ENCODE results near the gene SSRP1.
A peak's percentile ranks its signal among the peaks of the same experiment; 100 is the strongest.

DNA sequence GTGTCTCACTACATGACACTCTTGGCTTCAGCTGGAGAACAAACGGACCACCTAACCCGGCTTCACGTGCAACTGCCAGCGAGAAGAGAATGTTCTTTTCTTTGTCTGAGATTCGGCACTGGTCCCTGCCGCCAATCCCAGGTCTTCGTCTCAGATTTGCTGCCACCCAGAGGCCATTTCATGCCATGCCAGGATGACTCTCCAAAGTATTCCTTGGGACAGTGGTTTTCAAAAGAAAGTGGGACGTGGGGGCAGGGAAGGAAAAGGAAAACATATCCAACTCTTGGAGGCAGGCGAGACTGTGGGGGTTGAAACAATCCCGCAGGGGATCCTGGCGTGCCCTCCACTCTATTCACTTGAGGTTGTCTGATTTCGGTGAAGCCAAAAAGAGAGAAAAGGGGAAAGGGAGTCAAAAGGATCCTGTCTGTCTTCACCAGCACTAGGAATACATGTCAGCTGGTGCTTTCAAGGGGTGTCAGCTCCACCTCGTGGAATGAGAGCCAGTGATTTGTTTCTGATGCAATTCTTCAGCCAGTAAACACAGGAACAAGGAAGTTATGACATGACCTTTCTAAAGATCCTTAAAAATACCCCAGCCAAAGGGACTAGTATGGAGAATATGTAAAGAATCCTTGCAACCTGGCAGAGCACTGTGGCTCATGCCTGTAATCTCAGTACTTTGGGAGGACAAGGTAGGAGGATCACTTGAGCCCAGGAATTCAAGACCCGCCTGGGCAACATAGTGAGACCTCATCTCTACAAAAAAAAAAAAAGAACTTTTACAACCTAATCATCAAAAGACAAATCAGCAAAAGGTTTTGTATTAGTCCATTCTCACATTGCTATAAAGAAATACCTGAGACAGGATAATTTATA is 57.6 kb downstream of the SSRP1 start:
- TF ChIP-seq POLR2AphosphoS5 (IDR thresholded peaks at IDR 0.05; ENCODE audit: low read depth, low read length) (no peak), TAF1 (IDR thresholded peaks at IDR 0.05; ENCODE audit: borderline replicate concordance, insufficient read depth, low read length) (no peak), SIN3A (IDR thresholded peaks at IDR 0.05; ENCODE audit: borderline replicate concordance, insufficient read depth, low read length) (no peak)
- TF ChIP-seq, protein P1, sequence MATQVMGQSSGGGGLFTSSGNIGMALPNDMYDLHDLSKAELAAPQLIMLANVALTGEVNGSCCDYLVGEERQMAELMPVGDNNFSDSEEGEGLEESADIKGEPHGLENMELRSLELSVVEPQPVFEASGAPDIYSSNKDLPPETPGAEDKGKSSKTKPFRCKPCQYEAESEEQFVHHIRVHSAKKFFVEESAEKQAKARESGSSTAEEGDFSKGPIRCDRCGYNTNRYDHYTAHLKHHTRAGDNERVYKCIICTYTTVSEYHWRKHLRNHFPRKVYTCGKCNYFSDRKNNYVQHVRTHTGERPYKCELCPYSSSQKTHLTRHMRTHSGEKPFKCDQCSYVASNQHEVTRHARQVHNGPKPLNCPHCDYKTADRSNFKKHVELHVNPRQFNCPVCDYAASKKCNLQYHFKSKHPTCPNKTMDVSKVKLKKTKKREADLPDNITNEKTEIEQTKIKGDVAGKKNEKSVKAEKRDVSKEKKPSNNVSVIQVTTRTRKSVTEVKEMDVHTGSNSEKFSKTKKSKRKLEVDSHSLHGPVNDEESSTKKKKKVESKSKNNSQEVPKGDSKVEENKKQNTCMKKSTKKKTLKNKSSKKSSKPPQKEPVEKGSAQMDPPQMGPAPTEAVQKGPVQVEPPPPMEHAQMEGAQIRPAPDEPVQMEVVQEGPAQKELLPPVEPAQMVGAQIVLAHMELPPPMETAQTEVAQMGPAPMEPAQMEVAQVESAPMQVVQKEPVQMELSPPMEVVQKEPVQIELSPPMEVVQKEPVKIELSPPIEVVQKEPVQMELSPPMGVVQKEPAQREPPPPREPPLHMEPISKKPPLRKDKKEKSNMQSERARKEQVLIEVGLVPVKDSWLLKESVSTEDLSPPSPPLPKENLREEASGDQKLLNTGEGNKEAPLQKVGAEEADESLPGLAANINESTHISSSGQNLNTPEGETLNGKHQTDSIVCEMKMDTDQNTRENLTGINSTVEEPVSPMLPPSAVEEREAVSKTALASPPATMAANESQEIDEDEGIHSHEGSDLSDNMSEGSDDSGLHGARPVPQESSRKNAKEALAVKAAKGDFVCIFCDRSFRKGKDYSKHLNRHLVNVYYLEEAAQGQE (IDR thresholded peaks at IDR 0.05; ENCODE audit: insufficient read depth in 1 of 2, low read depth in 2 of 2, low read length in 2 of 2), result 0 out of 4 replicates have a peak, but pooled peaks of 1 of the 2 experiments have one; percentile 3

Data from PFSK-1 (cell line).